GM18873 (cell line): ENCODE data around the gene SPATA2.
"Not testable (repeated sequence)": the region's sequence is repeated elsewhere in the genome, so short reads cannot be mapped to it uniquely, and the experiment has no call there.

ENCODE experiments used
- ATAC-seq: cut with Tn5 transposase; IDR thresholded peaks from one replicate; pipeline ENCODE4 v1.9.1; 2021; ENCODE audit warnings: mild to moderate bottlenecking, moderate library complexity, moderate number of reproducible peaks; ENCODE audit not compliant: unreplicated experiment, low FRiP score

Gene SPATA2

DNA sequence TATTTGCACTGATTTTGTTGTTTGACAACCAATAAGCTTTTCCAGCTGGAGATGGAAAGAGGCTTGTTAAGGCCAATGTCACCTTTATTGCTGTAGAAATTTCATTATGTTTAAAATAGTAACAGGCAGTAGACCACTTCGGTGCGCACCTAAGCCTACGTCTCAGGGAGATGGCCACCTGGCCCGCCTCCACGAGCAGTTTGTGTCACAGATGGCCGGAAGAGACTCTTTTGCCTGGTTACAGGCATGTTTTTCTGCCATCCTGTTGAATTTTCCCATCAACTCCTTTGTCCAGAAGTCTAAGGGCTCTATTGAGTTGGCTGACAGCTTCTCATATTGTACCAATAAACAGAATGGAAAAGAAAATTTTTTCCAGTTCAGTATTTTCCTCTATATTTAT is 51.7 kb downstream of the SPATA2 start:
- ATAC-seq, result no peak

DNA sequence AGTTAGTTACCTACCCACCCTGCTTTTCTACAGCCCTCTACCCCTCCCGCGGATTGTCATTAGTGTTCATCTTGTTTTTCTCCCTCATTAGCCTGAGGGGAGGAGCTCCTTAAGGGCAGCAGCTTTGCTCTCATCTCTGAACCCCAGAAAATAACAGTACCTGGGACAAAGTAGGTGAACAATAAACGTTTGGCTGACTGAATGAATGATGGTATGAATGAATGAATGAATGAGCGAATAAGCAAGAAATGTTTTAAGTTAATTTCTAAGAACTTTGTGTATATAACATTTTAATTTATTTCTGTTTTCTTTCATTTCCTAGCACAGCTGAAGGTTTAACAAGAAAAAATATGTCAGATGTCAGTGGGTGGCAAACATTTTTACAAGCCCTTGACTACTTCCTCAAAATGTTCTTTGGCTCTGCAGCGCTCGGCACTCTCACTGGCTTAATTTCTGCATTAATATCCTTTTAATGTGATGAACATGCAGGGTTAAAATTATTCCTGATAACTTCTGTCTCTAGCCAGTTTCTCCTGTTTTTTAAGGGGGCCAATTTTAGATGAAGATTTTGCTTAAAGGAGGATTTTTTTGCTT is 52.6 kb downstream of the SPATA2 start:
- no peak for ATAC-seq

DNA sequence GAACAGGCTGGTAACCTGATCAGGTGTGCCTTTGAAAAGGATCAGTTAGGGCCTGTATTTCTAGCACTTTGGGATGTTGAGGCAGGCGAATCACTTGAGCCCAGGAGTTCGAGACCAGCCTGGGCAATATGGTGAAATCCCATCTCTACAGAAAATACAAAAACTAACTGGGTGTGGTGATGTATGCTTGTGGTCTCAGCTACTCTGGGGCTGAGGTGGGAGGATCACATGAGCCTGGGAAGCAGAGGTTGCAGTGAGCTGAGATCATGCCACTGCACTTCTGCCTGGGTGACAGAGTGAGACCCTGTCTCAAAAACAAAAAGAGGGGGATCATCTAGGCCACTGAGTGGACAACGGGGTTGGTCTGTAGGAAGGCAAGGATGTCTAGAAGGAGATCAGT is 54.1 kb downstream of the SPATA2 start:
- ATAC-seq, result not testable (repeated sequence)

DNA sequence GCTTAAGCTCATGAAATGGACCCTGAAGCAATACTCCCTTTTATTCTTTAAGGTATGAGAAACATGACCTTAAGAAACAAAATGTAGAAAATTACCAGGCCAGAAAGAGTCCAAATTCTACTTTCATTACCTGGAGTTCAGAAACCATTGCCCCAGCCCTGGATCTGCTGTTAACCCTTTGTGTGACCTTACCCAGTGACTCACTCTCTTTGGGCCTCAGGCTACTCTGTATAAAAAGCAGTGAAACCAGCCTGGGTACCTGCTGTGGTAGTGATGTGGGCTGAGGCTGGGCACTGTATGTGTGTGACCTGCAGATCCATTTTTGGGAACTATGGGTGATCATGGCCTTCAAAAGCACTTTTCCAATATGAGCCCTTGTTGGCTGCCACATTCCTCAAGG is 55.5 kb downstream of the SPATA2 start:
- ATAC-seq, result no peak

DNA sequence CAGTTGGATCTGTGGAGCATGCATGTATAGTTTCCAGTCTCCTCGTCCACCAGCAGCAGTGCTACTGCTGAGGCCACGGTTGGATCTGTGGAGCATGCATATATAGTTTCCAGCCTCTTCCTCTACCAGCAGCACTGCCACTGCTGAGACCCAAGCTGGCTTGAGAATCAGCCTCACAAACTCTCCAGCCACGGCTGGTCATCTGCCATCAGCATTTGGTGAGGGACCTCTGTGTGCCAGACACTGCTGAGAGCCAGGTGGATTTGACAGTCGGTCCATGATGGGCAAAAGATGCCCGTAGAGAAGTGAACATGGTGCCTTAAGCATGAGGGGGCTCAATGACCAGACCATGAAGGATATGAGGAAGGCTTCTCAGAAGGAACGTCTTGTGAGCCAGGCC is 56.3 kb downstream of the SPATA2 start:
- ATAC-seq, result no peak

DNA sequence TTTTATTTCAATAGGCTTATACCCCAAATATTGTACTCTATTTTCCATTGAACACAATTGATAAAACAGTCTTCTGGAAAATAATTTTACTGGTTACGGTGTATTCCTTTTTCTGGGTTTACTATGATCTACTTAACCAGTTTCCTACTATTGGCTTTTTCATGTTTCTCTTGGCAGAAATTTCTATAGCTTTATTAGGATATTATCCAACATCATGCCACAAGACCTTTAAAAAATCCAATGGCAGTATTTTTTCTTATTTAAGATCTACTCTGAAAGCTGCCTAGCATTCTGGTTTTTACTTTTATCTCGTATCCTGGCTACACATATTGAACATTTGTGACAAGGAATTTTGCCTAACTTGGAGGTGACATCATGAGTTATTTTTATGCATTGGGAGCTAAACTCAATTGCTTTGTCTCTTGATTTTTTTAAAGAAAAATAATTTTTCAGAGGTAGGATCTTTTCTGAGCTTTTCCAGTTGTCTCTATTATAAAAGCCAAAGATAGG is 57.2 kb downstream of the SPATA2 start:
- no peak for ATAC-seq

DNA sequence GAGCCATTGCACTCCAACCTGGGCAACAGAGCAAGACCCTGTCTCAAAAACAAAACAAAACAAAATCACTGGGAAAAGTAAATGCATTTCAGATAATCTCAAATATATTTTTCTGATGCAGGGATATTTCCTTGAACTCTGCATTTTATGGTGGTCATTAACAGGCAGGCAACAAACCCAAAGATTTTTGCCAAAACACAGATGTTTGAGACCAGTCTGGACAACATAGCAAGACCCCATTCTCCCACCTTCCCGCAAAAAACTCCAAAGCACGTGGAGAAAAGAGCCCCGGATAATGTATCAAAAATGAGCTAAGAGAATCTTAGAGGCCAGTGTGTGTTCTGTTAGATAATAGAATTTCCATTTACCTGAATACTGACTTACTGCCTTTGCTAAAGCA is 58.4 kb downstream of the SPATA2 start:
- ATAC-seq, result no peak

DNA sequence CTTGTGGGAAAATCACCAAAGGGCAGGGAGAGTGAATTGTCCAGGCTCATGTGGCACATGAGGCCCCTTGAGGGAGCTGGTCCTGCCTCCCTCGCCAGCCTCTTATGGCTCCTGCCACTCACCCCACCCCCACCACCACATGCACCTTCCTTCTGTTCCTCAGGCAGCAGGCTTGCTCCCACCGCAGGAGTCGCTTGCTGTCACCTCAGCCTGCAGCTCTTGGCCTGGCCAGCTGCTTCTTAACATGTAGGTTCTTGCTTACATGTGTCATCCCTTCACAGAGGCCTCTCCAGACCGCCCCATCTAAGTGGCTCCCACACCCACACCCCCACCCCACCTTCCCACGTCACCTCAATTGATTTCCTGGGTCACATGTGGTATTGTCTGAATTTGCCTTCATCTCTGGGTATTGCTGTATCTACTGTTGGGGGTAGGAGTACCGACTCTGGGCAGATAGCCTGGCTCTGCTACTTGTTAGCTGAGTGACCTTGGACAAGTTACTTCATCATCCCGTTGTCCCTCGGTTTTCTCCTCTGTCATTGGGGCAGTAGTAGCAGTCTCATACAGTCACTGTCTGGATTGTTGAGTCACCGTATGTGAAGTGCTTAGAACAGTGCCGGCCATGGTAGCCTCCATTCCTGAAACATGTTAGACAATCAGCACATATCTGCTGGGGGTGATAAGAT is 61.0 kb downstream of the SPATA2 start:
- no peak for ATAC-seq

DNA sequence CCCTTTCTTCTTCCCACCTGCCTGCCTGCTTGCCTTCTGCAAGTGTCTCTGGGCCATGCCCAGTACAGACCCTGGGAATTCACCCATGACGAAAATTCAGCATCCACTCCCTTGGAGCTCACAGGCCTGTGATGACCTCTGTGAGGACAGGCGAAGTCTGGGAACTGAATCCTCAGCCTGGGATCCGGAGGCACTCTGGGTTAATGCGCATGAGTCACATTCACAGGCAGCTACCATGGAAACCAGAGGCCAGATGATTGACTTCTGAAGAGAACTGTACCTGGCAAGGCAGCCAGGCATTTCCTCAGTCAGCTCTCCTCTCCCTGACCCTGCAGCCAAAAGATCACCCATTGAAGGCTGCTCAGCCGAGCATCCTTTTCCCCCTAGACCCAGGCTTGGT is 61.7 kb downstream of the SPATA2 start:
- ATAC-seq, result no peak
